Keratinocyte (primary cell): Measurements from ENCODE around the gene PCSK6. TPM values are rescaled to one million over a fixed set of nuclear protein-coding genes. Genes with fewer than 3 reads are reported as not detected.

Experiments used
- DNase-seq: peaks from one replicate; pipeline ENCODE4 v3.0.0-alpha.2; 2011; ENCODE audit warnings: low read depth, missing footprints, low spot score
- FAIRE-seq: peaks from 2 replicates; lab custom pipeline; 2011; peaks lifted over from hg19 to GRCh38; lab: Jason Lieb, UNC
- H2AFZ ChIP-seq: 2 replicates; pipeline ENCODE4 v1.6.0; 2012; ENCODE audit warnings: low read length, control low read depth, inconsistent platforms; ENCODE audit not compliant: control insufficient read depth
- H3K27ac ChIP-seq: 2 replicates; pipeline ENCODE4 v1.5.1; 2011; ENCODE audit warnings: low read length; ENCODE audit not compliant: control insufficient read depth, insufficient read depth
- H3K27me3 ChIP-seq: 3 replicates; pipeline ENCODE4 v1.6.0; 2011; ENCODE audit warnings: low read length; ENCODE audit not compliant: control insufficient read depth, insufficient read depth; ENCODE audit errors: extremely low read depth
- H3K36me3 ChIP-seq, 2 experiments: 2 replicates in 1 of 2; 3 replicates in 1 of 2; pipeline ENCODE4 v1.5.1; 2011; ENCODE audit warnings: low read length in 2 of 2, mild to moderate bottlenecking in 1 of 2; ENCODE audit not compliant: control insufficient read depth in 2 of 2, insufficient read depth in 2 of 2; ENCODE audit errors: extremely low read depth in 1 of 2
- H3K4me1 ChIP-seq: 3 replicates; pipeline ENCODE4 v1.5.1; 2011; ENCODE audit warnings: low read length; ENCODE audit not compliant: control insufficient read depth, insufficient read depth; ENCODE audit errors: extremely low read depth
- H3K4me2 ChIP-seq: 3 replicates; pipeline ENCODE4 v1.6.0; 2011; ENCODE audit warnings: low read depth, low read length; ENCODE audit not compliant: control insufficient read depth, insufficient read depth; ENCODE audit errors: extremely low read depth
- H3K4me3 ChIP-seq, 3 experiments: fragments of 200-600 bp in 1 of 3; sonication (generic) in 1 of 3; 2 replicates in 2 of 3; 3 replicates in 1 of 3; pipeline ENCODE4 v1.5.1; 2011 to 2016; ENCODE audit warnings: low read length in 3 of 3, mild to moderate bottlenecking in 3 of 3, control low read depth in 2 of 3, inconsistent platforms in 1 of 3, low read depth in 1 of 3, mixed read lengths in 1 of 3, mixed run types in 1 of 3, moderate library complexity in 1 of 3; ENCODE audit not compliant: control insufficient read depth in 2 of 3, insufficient read depth in 2 of 3; ENCODE audit errors: extremely low read depth in 1 of 3
- H3K79me2 ChIP-seq: 2 replicates; pipeline ENCODE4 v1.6.0; 2012; ENCODE audit warnings: low read length; ENCODE audit not compliant: control insufficient read depth, insufficient read depth
- H3K9ac ChIP-seq: 3 replicates; pipeline ENCODE4 v1.6.0; 2011; ENCODE audit warnings: low read length; ENCODE audit not compliant: control insufficient read depth, insufficient read depth; ENCODE audit errors: extremely low read depth
- H3K9me1 ChIP-seq: 3 replicates; pipeline ENCODE4 v1.6.0; 2011; ENCODE audit warnings: low read length; ENCODE audit not compliant: control insufficient read depth, insufficient read depth; ENCODE audit errors: extremely low read depth
- H3K9me3 ChIP-seq: 2 replicates; pipeline ENCODE4 v1.5.1; 2012; ENCODE audit warnings: low read depth, low read length; ENCODE audit not compliant: control insufficient read depth
- H4K20me1 ChIP-seq: 3 replicates; pipeline ENCODE4 v1.6.0; 2011; ENCODE audit warnings: low read length; ENCODE audit not compliant: control insufficient read depth, insufficient read depth; ENCODE audit errors: extremely low read depth
- EZH2 ChIP-seq: IDR thresholded peaks from one replicate; pipeline ENCODE4 v1.6.1; 2012; ENCODE audit warnings: inconsistent platforms, mild to moderate bottlenecking, low read length, moderate library complexity
- dilution Hi-C: fragments of 300-500 bp; cut with MboI; formaldehyde crosslinking; loops from one replicate; pipeline ENCODE4 v1.7.0; 2020; ENCODE audit warnings: low sequenced_read_pairs; ENCODE audit not compliant: extremely low pct_ligation_motif_present
- polyA plus RNA-seq, 5 experiments: library from polyadenylated mRNA; depleted of rRNA in 3 of 5; stranded (reverse) in 3 of 5; stranded (forward) in 1 of 5; unstranded in 1 of 5; fragments of >200 nt; gene quantifications; 1 replicate in 1 of 5; 2 replicates in 3 of 5; 3 replicates in 1 of 5; pipeline versions ENCODE4 v1.2.1 to v1.2.3, GENCODE V29; 2011 to 2012; ENCODE audit warnings: missing spikeins in 2 of 5, low read depth in 1 of 5, low replicate concordance in 1 of 5
- TF ChIP-seq, protein P1 (sequence below), 3 experiments: IDR thresholded peaks in 1 of 3; conservative IDR thresholded peaks in 1 of 3; optimal IDR thresholded peaks in 1 of 3; 2 replicates in 2 of 3; 3 replicates in 1 of 3; pipeline versions ENCODE3 to v1.5.1; 2011; ENCODE audit warnings: low read length in 3 of 3, mild to moderate bottlenecking in 3 of 3, moderate library complexity in 2 of 3, control low read depth in 1 of 3, inconsistent platforms in 1 of 3; ENCODE audit not compliant: insufficient read depth in 2 of 3; ENCODE audit errors: extremely low read depth in 1 of 3

The PCSK6 gene
- polyA plus RNA-seq, 1 donor (not counting 4 experiments of a cell fraction or from before 2014, with no cell fraction given): 3.1 TPM

DNA sequence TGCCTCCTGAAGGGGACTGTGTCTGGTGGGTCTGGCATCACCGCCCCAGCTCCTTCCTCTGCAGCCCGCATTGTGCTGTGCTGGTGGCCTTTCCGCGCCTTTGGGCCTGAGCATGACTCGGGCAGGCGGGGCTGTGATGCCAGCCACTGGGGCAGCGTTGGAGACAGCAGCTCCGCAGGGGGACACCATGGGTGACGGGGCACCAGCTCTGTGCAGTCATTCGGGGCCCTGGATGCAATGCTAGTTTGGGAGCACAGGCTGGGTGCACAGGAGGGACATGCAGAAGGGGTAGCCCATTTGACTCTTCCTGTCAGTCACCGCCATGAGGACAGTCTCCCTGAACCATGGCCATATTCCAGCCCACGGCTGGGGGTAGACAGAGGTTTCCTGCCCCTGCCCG is 110.6 kb downstream of the PCSK6 start:
- Histone ChIP-seq H3K79me2 (no peaks in the 10 kb centered on the region), H4K20me1 (no peaks in the 10 kb centered on the region), H3K27me3 (no peaks in the 10 kb centered on the region), H3K27ac (no peak overlapping the region), H3K36me3 (no peaks in the 10 kb centered on the region), H3K4me1 (peaks cover 10% of the 10 kb centered on the region), H3K4me3 (no peak overlapping the region), H3K9me1 (no peaks in the 10 kb centered on the region), H3K9me3 (no peaks in the 10 kb centered on the region), H2AFZ (no peak overlapping the region), H3K4me2 (no peak overlapping the region), H3K9ac (no peak overlapping the region)
- DNase-seq (no peak), FAIRE-seq (no peak)
- TF ChIP-seq EZH2: no peak
- TF ChIP-seq, protein P1, sequence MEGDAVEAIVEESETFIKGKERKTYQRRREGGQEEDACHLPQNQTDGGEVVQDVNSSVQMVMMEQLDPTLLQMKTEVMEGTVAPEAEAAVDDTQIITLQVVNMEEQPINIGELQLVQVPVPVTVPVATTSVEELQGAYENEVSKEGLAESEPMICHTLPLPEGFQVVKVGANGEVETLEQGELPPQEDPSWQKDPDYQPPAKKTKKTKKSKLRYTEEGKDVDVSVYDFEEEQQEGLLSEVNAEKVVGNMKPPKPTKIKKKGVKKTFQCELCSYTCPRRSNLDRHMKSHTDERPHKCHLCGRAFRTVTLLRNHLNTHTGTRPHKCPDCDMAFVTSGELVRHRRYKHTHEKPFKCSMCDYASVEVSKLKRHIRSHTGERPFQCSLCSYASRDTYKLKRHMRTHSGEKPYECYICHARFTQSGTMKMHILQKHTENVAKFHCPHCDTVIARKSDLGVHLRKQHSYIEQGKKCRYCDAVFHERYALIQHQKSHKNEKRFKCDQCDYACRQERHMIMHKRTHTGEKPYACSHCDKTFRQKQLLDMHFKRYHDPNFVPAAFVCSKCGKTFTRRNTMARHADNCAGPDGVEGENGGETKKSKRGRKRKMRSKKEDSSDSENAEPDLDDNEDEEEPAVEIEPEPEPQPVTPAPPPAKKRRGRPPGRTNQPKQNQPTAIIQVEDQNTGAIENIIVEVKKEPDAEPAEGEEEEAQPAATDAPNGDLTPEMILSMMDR (optimal IDR thresholded peaks at IDR 0.05 in 1 of 3, IDR thresholded peaks at IDR 0.05 in 1 of 3, conservative IDR thresholded peaks at IDR 0.05 in 1 of 3; ENCODE audit: extremely low read depth in 1 of 3, insufficient read depth in 2 of 3, low read length in 3 of 3): no peak
- dilution Hi-C loops: no loop called here

DNA sequence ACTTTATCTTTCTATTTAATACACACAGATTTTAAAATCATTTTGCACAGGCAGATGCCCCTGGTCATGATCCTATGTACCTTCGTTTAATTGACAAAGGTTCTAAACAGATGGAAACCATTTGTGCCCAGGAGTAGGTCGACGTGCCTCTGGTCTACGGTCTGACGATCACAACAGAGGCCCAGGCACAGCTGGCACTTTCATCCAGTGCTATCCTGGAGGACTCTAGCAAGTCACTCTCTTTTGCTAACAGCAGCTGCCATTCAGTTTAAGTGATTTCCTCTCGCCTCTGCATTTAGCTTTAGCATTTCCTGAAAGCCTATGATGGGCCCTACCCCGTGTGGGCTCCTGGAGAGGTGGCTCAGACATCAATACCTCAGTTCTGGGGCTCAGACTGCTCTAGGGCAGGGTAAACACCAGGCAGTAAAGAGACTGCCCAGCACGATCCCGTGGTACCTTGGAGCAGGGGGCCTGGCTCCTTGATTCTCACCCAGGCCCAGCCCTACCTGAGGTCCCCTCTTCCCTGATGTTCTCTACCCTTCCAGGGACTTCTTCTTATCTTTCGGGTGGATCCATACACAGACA is 111.2 kb downstream of the PCSK6 start:
- H2AFZ ChIP-seq: no peak overlapping the region
- H3K4me3 ChIP-seq: no peak overlapping the region
- H3K79me2 ChIP-seq: no peaks in the 10 kb centered on the region
- no peak for DNase-seq
- H3K36me3 ChIP-seq: no peaks in the 10 kb centered on the region
- H3K4me2 ChIP-seq: no peak overlapping the region
- H4K20me1 ChIP-seq: no peaks in the 10 kb centered on the region
- no peaks in the 10 kb centered on the region for H3K27me3 ChIP-seq
- no peaks in the 10 kb centered on the region for H3K9me1 ChIP-seq
- H3K9me3 ChIP-seq: no peaks in the 10 kb centered on the region
- no peak for TF ChIP-seq EZH2
- TF ChIP-seq, protein P1 (optimal IDR thresholded peaks at IDR 0.05 in 1 of 3, IDR thresholded peaks at IDR 0.05 in 1 of 3, conservative IDR thresholded peaks at IDR 0.05 in 1 of 3; ENCODE audit: extremely low read depth in 1 of 3, insufficient read depth in 2 of 3, low read length in 3 of 3): no peak
- H3K4me1 ChIP-seq: peaks cover 10% of the 10 kb centered on the region
- FAIRE-seq: no peak
- dilution Hi-C loops: no loop called here
- no peak overlapping the region for H3K9ac ChIP-seq
- no peak overlapping the region for H3K27ac ChIP-seq
